ENCODE data around the gene SKOR1. TPM values are rescaled to one million over a fixed set of nuclear protein-coding genes. Genes with fewer than 3 reads are reported as not detected.

Gene SKOR1
- total RNA-seq, 1 donor from 2014 or later: 0.10 TPM

Other genes starting within 250 kb of the SKOR1 start
- not detected in 2 replicates for gene RNU6-1, start 14.5 kb downstream of the SKOR1 start, total RNA-seq
- gene PIAS1, start 228.8 kb downstream of the SKOR1 start, total RNA-seq: 5.4 and 16.6 TPM in 2 replicates

Data from renal cortical epithelial cell (primary cell).